ENCODE measurements around the gene ALDOB.
"Not testable (repeated sequence)": the region's sequence is repeated elsewhere in the genome, so short reads cannot be mapped to it uniquely, and the experiment has no call there.

Gene ALDOB

GRCh38 chr9:101419863-101420262 is 15.7 kb downstream of the ALDOB start:
- no peak for DNase-seq

DNA sequence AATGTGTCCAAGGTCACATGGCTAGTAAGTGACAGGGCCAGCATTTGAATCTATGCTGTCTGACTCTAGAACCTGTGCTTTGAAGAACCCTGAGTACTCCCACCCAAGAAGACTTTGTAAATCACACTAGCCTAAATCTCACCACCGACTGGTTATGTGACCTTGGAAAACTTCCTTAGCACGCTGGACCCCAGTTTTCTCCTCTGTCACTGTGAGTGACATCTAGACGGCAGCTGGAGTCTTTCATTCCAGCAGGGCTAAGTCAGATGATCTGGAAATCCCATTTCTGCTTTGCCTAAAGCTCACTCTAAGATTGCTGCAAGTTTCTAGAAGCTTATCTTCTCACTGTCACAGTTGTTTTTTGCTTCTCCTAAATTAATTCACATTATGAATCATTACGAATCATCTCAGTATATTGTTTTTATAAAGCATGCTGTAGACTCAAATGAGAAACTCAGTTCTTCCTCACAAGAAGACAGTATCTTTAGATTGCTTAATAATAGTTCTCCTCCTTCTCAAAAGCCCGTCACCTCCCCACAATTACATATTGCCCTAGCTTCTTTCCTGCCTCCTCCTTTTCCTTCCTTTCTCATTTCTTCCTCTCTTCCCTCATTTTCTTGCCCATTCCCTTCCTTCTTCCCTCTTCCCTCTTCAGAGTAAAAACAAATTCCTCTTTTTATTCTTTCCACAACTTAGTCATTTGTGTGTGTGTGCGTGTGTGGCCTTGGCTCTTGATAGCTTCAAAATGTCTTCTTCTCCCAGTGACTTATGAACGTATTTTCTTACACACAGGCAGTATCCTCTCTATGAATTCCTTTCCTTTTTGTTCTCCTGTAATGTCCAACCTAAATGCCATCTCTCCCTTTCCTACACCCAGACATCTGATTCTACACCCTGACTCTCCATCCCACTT is 16.8 kb downstream of the ALDOB start:
- no peak for DNase-seq

GRCh38 chr9:101417977-101418376 is 17.6 kb downstream of the ALDOB start:
- DNase-seq: no peak

GRCh38 chr9:101417389-101417788 is 18.2 kb downstream of the ALDOB start:
- DNase-seq: no peak

- no peak for DNase-seq
Observed at GRCh38 chr9:101415578-101415977, 20.0 kb downstream of the ALDOB start.

DNA sequence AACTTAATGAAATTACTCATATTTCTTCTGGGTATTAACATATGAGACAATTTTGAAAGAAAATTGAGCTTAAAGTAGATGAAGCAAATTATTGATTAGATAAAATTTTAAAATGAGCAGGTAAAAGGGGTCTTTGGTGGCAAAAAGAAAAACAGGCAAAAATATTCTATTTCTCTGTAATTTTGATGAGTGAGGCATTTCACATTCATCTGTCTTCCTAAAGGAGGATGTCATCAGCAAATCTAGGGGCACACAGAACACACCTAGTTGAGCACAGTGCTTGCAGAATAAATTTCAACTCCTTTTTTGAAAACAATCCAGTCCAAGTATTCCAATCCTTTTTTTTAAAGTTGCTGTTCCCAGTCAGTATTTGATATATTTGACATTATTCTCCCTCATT is 20.7 kb downstream of the ALDOB start:
- no peak for DNase-seq

GRCh38 chr9:101409079-101409477 is 26.5 kb downstream of the ALDOB start:
- DNase-seq: no peak

GRCh38 chr9:101408374-101409078 is 27.0 kb downstream of the ALDOB start:
- no peak for DNase-seq

DNA sequence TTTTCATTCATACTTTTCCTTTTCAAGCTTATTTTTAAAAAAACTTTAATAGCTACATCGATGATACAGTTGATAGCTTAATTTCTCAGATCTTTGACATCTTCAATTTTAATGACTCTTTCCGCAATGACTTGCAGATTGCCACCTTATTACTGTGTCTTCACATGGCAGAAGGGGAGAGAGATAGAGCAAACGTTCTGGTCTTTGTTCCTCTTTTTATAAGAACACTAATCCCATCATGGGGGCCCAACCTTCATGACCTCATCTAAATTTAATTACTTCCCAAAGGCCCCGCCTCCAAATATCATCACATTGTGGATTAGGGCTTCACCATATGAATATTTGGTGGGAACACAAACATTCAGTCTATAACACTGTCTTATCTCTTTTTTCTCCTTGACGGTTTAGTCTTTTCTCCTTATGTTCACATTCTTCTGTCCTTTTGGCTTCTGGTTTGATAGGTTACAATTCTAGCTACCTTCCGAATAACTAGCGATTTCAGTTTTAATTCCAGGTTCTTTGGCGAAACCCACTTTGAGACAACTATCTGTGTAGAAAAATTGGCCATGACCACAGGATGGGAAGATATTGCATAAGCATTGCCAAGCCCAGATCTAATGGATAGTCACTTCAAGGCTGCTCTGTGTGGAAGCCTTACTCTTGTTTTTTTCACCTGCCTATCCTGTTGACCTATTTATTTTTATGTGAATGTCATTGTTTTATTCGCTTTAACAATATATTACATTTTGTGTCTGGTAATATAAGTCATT is 31.9 kb downstream of the ALDOB start:
- no peak for DNase-seq

DNA sequence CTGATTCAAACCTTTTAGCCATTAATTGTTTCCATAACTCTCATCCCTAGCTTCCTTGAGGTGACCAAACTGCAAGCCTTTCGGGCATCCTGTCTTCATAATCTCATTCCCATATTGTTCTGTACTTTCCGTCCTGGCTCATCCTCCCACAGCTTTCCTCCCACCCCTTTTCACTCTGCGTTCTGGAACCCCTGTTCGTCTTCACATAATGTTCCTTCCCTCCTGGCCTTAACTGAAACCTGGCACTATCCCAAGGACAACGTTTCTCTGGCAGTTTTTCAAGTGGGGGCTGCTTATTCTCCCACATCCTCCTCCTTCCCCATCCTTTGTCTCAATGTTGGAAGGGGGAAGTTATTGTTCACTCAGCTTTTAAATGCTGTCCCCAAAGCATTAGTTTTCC is 35.5 kb downstream of the ALDOB start:
- DNase-seq: no peak

- no peak for DNase-seq
Observed at GRCh38 chr9:101399643-101399970, 36.0 kb downstream of the ALDOB start.

DNA sequence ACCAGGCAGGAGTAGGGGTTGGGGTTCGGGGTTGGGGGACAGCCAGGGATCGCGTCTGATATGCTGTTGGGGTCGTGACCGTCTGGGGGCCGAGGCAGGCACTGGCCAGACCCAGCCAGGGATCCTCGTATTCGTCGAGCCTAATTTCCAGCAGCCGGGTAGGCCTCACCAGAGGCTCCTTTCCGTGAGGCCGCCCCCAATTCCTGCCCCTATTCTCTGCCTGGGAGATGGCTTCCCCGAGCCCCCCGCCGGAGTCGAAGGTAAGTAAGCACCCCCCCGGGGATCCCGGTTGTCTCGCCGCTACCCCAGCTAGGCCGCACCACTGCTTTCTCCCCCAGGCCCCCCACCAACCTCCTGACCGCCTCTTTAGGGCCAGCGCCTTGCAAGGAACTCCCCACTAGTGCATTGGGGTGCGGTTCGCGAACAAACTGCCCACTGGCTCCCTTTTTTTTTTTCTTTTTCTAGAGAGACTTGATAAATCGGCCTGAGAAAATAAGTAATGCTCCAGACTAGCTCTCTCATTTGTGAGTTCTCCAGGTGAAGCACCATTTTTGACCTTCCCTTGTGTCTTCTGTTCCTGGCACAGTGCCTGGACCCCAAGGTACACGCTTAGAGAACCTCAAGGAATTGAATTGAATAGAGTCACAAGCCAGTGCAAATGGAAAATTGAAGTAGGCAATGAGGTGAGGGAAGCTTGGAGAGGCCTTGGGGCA is 36.5 kb downstream of the ALDOB start:
- DNase-seq: peak; percentile 16

DNA sequence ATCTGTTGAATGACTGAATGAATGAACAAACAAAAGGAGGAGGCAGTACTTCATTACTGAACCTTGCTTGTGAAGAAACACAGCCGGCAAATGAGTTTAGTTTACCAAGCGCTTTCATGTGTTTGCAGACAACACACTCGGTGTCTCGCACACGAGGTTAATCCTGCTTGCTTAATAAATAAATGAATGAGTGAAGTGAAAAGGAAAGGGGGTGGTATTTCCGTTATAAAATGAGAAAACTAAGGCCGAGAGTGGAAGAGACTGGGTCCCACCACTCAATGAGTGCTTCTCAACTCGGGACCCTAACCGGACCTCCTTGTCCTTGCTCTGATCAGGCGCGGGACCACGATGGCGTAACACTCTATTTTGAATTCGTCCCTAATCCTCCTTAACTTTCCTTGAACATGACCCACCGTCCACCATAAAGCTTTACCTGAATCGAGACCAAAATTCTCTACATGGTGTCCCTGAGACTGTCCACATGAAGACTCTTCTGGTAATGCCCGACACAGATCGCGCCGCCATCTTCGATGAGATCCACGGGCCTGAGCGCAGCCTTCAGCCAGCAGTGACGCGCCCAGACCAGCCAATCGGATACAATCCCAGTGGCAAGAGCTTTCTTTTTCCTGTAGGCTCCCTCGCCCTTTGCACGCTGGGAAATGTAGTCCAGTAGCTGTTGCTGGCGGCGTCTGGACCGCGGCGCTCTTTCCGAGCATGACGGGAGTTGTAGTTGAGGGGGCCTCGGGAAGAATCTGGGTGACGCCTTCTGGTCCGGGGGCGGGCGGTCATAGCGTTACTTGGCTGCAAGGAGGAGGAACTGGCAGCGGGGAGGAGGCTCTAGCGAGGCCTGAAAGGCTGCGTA is 37.3 kb downstream of the ALDOB start, which contains the start of the genes MRPL50 and ZNF189:
TSS of gene MRPL50 (minus strand) at position 551 of the 862 bp plus-strand sequence. CDS start at position 525, 26 bp downstream.
TSS of gene ZNF189 (plus strand) at position 784 of the 862 bp plus-strand sequence. CDS start 306 bp downstream, outside the sequence.
- DNase-seq: peak; percentile 86

GRCh38 chr9:101397746-101398067 is 37.9 kb downstream of the ALDOB start:
- no peak for DNase-seq

DNA sequence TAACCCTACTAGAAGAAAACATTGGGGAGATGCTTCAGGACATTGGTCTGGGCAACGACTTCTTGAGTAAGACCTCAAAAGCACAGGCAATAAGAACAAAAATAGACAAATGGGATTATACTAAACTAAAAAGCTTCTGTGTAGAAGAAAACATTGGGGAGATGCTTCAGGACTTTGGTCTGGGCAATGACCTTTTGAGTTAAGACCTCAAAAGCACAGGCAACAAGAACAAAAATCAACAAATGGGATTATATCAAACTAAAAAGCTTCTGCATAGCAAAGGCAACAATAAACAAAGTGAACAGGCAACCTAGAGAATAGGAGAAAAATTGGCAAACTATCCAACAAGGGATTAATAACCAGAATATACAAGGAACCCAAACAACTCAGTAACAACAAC is 40.9 kb downstream of the ALDOB start:
- DNase-seq: no peak

GRCh38 chr9:101393135-101393534 is 42.4 kb downstream of the ALDOB start:
- DNase-seq: no peak

DNA sequence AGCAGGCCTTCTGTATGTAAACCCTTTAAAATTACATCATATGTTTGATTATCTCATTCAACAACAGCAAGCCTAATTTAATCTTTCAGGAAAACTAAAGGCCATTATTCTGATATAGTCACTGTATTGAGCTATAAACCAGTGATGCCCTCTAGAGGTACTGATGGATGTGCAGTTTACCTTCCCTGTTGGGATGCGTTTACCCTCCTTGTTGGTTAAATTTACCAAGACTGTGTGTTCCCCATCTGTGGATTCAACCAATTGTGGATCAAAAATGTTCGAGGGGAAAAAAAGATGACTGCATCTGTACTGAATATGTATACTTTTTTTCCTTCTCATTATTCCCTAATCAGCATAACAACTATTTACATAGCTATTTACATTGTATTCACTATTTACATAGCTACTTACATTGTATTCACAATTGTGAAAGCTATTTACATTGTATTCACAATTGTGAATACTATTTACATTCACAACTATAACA is 47.0 kb downstream of the ALDOB start:
- no peak for DNase-seq

DNA sequence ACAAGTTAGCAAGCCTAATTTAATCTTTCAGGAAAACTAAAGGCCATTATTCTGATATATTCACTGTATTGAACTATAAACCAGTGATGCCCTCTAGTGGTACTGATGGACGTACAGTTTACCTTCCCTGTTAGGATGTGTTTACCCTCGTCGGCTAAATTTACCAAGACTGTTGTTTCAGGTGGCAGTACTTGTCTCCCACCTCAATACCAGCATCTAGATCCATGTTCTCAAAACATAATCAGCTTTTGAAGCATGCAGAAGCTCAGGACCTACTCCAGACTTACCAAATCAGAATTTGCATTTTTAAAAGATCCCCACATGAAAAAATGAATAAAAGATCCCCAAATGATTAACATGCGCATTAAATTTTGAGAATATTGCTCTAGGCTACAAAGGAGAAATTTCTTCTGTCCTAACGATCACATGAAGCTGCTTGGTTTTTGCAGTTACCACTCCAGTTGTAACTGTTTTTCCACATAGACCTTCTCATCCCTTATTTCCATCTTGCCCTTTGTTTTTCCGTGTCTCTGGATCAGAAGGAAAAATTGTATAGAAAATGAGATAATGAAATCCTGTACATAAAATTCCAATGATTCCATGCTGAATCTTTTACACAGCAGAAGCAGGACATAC is 47.6 kb downstream of the ALDOB start:
- DNase-seq: no peak

GRCh38 chr9:101384873-101385536 is 50.6 kb downstream of the ALDOB start, which contains the start of gene BAAT:
TSS of gene BAAT (minus strand) at chr9:101385006. CDS start at chr9:101371404, 13,602 bp downstream.
- DNase-seq: not testable (repeated sequence)

DNA sequence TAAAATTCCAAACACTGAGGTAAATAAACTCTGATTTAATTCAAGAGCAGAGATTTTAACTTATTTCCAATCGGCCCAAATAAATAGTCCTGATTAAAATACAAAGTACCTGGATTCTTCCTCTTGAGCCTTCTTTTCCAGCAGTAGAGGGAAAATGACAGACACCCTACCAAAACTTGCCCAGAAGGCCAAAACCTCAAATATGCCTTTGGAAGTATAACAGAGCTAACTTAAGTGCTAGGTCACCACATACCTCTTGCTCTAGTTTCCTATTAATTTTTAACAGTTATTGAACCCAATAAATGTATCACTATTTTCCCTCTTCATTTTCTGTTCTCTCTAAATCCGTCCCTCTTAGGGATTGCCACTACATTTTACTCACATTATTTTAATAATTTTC is 52.2 kb downstream of the ALDOB start:
- DNase-seq: no peak
